ENCODE measurements around the gene ARSB.
"Not testable (repeated sequence)": the region's sequence is repeated elsewhere in the genome, so short reads cannot be mapped to it uniquely, and the experiment has no call there.

The ARSB gene

DNA sequence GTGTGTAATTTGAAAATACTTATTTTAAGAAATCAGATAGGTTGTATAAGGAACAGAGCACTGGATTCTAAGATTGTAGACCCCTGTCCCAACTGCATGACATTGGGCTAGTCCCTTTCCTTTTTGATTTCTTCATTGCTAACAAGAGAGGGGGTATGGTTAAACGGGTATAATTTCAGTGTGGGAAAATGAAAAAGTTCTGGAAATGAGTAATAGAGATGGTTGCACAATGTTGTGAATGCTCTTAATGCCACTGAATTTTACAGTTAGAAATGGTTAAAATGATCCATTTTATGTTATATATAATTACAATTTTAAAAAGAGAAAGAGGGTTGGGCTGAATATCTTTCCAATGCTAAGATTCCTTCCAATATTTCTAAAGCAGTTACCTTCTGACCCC, 233.2 kb downstream of the ARSB start:
- DNase-seq (ENCODE audit: low spot score in 2 of 2): no peak

DNA sequence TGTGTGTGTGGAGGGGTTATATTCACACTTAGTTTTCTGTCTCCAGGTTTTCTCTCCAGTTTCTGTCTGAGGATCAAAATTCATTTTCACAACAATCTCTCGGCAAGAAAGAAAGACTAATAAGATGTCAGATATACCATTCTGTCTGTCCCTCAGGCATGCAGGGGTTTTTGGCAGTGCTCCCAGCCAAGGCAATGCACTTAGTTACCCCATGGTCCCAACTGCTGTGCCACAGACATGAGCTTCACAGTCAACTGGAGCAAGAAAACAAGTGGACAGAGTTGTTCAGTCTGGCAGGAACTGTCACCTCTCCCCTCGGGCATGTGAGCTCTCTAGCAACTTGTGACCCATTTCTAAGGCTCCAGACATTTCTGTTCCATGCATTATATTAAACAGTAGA, 234.8 kb downstream of the ARSB start:
- Histone ChIP-seq H3K9me3 (no peaks in the 10 kb centered on the region), H3K4me1 (no peaks in the 10 kb centered on the region; the same call in 1 of the 2 replicates), H3K36me3 (replicated peaks) (no peaks in the 10 kb centered on the region), H3K4me3 (no peak overlapping the region), H3K27me3 (ENCODE audit: low read depth) (no peaks in the 10 kb centered on the region)
- no peak for DNase-seq (ENCODE audit: low spot score in 2 of 2)
- in situ Hi-C loops (cut with MboI; ENCODE audit: low sequenced_read_pairs): no loop called here

More for the DNA sequence above, 233.2 kb downstream of the ARSB start:
- H3K9me3 ChIP-seq: no peaks in the 10 kb centered on the region
- H3K4me1 ChIP-seq: no peaks in the 10 kb centered on the region; the same call in 1 of the 2 replicates
- H3K36me3 ChIP-seq (replicated peaks): no peaks in the 10 kb centered on the region
- in situ Hi-C loops (cut with MboI; ENCODE audit: low sequenced_read_pairs): no loop called here
- no peak overlapping the region for H3K4me3 ChIP-seq
- no peaks in the 10 kb centered on the region for H3K27me3 ChIP-seq (ENCODE audit: low read depth)

DNA sequence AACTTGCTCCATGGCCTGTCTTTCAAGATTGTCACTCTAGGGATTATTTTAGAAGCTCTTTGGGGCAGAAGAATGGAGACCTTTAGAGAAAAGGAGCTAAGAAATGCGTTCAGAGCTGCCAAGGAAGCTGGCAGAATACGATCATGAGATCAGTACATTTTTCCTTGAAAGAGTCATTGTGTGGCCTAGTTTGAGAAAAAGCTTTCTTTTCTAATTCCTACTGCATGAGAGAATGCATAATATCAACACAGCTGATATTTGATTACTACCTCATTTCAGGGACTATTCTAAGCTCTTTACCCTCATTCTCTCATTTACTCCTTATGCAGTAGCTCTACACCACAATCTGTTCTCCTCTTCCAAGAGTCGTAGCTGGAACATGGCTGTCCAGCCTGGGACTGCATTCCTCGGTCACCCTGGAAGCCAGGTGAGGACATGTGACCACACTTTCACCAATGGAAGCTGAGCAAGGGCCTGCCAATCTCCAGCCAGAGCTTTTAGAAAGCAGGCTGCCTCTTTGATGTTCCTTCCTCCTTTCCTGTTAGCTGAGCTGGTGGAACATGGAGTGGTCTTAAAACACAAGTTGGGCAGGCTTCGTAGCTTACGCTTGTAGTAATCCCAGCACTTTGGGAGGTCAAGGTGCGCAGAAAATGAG, 237.3 kb downstream of the ARSB start:
- Histone ChIP-seq H3K27me3 (ENCODE audit: low read depth) (no peaks in the 10 kb centered on the region), H3K9me3 (no peaks in the 10 kb centered on the region), H3K4me3 (no peak overlapping the region), H3K36me3 (replicated peaks) (no peaks in the 10 kb centered on the region), H3K4me1 (no peaks in the 10 kb centered on the region; the same call in 1 of the 2 replicates)
- no peak for DNase-seq (ENCODE audit: low spot score in 2 of 2)
- in situ Hi-C loops (cut with MboI; ENCODE audit: low sequenced_read_pairs): no loop called here

DNA sequence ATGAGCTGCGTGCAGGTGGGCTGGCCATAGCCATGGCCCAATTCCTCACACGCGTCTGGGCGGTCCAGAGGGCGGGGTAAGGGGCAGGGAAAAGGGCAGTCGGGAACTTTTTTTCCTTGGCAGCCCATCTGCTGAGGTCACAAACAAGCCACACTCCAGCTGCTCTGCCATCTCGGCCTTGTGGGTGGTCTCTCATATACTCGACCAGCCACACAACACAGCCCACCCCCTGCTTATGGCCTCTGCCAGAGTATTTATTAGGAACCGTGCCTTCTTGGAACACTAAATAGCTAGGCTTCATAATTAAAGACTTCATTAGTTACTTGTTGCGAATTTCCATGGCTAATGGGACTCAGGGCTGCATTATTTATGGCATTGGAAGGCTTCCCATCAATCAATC, 238.1 kb downstream of the ARSB start:
- no peak for DNase-seq (ENCODE audit: low spot score in 2 of 2)
- H3K4me1 ChIP-seq: no peaks in the 10 kb centered on the region; the same call in 1 of the 2 replicates
- H3K36me3 ChIP-seq (replicated peaks): no peaks in the 10 kb centered on the region
- H3K27me3 ChIP-seq (ENCODE audit: low read depth): no peaks in the 10 kb centered on the region
- H3K4me3 ChIP-seq: no peak overlapping the region
- in situ Hi-C loops (cut with MboI; ENCODE audit: low sequenced_read_pairs): no loop called here
- no peaks in the 10 kb centered on the region for H3K9me3 ChIP-seq

DNA sequence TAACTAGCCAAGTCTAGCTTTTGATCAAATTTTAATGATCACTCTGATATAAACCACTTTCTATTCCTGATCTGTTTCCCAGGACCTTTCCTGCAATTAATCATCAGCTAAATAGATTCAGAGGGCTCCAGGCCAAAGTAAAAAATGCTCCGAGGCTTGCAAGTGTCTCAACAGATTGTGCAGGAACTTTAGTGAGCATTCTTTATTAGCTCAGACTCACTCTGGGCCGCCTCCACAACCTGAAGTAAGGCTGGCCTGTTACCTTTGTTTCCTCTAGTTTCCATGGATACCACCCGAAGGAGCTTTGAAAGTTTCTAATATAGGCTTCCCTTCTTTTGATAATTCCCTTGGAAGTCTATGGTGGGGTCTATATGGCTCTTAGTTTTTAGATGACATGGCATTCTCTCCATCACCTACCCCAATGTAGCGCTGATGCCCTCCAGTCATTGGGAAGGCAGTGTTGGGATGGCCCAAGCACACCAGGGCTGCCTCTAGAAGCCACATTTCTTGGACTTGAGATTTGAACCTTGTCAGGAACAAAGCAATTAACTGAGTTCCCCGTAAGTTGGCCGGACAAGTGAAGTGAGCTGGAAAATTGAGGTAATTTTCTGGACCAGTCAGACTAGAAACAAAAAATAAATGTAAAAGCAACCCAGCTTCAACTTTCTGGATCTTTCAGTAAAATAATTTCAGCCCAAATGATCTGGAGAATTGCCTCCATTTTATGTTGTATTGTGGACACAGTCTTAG, 238.9 kb downstream of the ARSB start:
- no peak for DNase-seq (ENCODE audit: low spot score in 2 of 2)
- H3K4me1 ChIP-seq: no peaks in the 10 kb centered on the region; the same call in 1 of the 2 replicates
- H3K36me3 ChIP-seq (replicated peaks): no peaks in the 10 kb centered on the region
- no peaks in the 10 kb centered on the region for H3K9me3 ChIP-seq
- H3K4me3 ChIP-seq: no peak overlapping the region
- no peaks in the 10 kb centered on the region for H3K27me3 ChIP-seq (ENCODE audit: low read depth)
- in situ Hi-C loops (cut with MboI; ENCODE audit: low sequenced_read_pairs): no loop called here

DNA sequence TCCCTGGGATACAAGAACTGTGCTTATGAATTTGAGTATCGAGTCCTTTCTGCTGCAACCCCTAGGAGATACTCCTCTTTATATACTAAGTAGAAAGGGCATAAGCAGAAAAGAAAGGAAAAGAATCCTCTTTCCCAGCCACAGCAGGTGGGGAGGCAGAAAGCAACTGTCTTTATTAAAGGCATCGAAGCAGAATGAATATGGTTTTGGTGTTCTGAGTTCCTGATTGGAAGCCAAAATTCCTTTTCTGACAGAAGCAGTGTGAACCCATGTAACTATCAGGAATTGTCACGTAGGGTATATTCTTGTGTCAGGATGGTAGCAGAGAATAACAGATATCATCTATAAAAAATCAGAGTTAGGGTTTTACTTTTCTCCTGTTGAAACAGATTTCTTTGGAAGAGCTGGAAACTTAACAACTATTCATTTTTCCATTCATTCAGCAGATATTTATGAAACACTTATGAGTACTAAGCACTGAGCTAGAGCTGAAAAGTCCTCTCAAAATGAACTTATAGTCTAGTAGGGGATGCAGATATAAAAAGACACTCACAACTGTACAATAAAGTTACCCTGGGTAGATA, 240.1 kb downstream of the ARSB start:
- H3K4me1 ChIP-seq: no peaks in the 10 kb centered on the region; the same call in 1 of the 2 replicates
- no peak for DNase-seq (ENCODE audit: low spot score in 2 of 2)
- in situ Hi-C loops (cut with MboI; ENCODE audit: low sequenced_read_pairs): no loop called here
- H3K27me3 ChIP-seq (ENCODE audit: low read depth): no peaks in the 10 kb centered on the region
- no peaks in the 10 kb centered on the region for H3K36me3 ChIP-seq (replicated peaks)
- H3K4me3 ChIP-seq: no peak overlapping the region
- no peaks in the 10 kb centered on the region for H3K9me3 ChIP-seq

DNA sequence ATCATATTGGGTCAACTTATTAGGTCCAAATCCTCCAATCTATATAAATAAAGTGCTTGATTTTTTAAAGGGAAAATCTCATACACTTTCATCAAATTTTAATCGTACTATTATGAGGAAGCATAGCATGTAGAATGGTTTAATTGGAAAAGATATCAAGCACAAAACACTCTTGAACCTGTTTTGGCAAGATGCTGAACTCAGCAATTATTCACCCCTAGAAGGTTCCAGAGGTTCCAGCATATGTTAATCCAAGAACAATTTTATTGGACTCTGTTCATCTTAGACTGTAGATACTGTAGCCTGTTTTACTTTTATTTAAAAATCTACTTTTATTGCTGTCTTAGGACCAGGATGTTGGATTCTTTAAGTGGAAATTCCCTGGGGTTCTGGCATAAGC, 244.1 kb downstream of the ARSB start:
- Histone ChIP-seq H3K27me3 (ENCODE audit: low read depth) (no peaks in the 10 kb centered on the region), H3K4me3 (no peak overlapping the region), H3K36me3 (replicated peaks) (no peaks in the 10 kb centered on the region), H3K9me3 (no peaks in the 10 kb centered on the region), H3K4me1 (peaks cover 4% of the 10 kb centered on the region)
- DNase-seq (ENCODE audit: low spot score in 2 of 2): no peak
- in situ Hi-C loops (cut with MboI; ENCODE audit: low sequenced_read_pairs): no loop called here

DNA sequence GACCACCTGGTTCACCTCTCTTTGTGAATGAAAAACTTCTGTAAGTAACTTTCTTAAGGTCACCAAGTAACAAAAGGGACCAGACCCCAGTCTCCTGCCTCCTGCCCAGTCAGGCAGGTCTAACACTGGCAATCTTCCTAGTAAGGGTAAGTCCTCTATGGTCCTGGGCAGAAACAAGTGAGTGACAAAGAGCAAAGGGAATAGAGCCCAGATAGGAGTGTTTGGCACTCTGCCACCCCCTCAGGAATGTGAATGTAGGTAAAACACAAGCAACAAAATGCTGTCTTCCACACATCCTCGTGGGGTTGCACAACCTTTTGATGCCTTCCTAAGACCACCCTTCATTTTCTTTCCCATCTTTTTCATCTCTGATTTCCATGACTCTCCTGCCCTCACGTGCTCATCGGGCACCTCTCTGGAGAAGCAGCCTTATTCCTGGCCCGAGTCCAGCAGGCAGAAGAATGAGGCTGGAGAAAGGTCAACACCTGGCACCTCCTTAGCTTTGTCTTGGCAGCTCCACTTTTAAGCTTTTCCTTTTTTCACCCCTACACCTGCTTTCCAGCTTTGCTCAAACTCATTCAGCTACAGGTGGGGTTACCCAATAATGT, 246.3 kb downstream of the ARSB start:
- H3K4me1 ChIP-seq: peaks cover 18% of the 10 kb centered on the region
- H3K36me3 ChIP-seq (replicated peaks): no peaks in the 10 kb centered on the region
- H3K4me3 ChIP-seq: no peak overlapping the region
- in situ Hi-C loops (cut with MboI; ENCODE audit: low sequenced_read_pairs): no loop called here
- no peak for DNase-seq (ENCODE audit: low spot score in 2 of 2)
- no peaks in the 10 kb centered on the region for H3K27me3 ChIP-seq (ENCODE audit: low read depth)
- H3K9me3 ChIP-seq: no peaks in the 10 kb centered on the region

DNA sequence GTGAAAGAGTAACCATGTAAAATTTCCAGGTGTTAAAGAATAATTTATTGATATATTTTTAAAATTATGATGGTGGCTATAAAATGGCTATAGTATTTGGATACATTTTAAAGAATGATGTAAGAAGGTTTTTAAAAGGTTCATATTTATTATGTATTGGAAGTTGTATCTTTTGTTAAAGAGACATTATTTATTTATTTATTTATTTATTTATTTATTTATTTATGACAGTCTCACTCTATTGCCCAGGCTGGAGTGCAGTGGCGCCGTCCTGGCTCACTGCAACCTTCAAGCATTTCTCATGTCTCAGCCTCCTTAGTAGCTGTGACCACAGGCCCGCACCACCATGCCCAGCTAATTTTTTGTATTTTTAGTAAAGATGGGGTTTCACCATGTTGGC, 247.0 kb downstream of the ARSB start:
- in situ Hi-C loops (cut with MboI; ENCODE audit: low sequenced_read_pairs): no loop called here
- no peak overlapping the region for H3K4me3 ChIP-seq
- no peaks in the 10 kb centered on the region for H3K9me3 ChIP-seq
- no peaks in the 10 kb centered on the region for H3K27me3 ChIP-seq (ENCODE audit: low read depth)
- no peak for DNase-seq (ENCODE audit: low spot score in 2 of 2)
- H3K36me3 ChIP-seq (replicated peaks): no peaks in the 10 kb centered on the region
- peaks cover 18% of the 10 kb centered on the region for H3K4me1 ChIP-seq

DNA sequence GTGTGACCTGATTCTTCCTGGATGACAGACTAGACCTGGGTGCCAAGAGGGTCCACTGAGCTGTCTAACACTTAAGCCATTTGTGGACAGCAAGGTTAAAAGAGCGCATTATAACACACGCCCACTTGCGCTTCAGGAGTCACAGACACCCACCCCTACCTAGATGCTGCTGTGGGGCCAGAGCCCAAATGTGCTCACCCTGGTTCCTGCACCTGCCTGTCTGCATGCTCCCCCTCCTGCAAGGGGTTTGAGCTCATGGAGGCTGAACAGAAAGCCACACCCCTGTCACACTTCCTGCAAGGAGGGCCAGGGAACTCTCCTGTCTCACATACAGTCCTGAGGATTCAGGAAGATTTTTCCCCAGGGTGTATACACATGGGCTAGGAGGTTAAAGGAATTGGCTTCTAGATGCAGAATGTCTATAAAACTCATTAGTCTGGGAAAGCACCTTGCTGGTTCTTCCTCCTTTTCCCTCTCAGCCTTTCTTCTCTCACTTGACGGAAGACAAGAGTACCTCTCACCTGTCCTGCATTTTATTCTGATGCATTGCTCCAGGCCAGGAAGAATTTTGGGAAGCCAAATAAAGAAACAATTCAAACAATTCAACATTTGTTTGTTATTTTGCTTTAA, 249.2 kb downstream of the ARSB start:
- in situ Hi-C loops (cut with MboI; ENCODE audit: low sequenced_read_pairs): no loop called here
- peaks cover 18% of the 10 kb centered on the region for H3K4me1 ChIP-seq
- no peak overlapping the region for H3K4me3 ChIP-seq
- no peak for DNase-seq (ENCODE audit: low spot score in 2 of 2)
- H3K9me3 ChIP-seq: no peaks in the 10 kb centered on the region
- H3K36me3 ChIP-seq (replicated peaks): no peaks in the 10 kb centered on the region
- no peaks in the 10 kb centered on the region for H3K27me3 ChIP-seq (ENCODE audit: low read depth)

DNA sequence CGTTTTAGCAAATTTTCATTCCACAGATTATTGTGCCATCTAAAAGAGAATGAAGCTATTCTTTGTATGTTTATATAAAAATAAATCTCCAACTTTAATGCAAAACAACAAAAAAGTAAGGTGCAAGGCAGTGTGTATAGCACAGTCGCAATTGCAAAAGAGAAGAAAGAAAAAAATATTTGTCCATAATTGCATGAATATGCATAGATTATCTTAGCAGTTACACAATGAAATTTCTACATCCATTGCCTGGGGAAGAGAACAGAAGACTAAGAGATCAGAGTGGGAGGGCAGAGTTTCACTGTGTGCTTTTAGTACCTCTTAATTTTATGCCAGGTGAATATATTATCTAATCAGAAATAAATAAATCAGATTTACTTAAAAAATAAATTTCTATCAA, 250.2 kb downstream of the ARSB start:
- Histone ChIP-seq H3K4me1 (peaks cover 18% of the 10 kb centered on the region), H3K9me3 (no peaks in the 10 kb centered on the region), H3K4me3 (no peak overlapping the region), H3K27me3 (ENCODE audit: low read depth) (no peaks in the 10 kb centered on the region), H3K36me3 (replicated peaks) (no peaks in the 10 kb centered on the region)
- in situ Hi-C loops (cut with MboI; ENCODE audit: low sequenced_read_pairs): no loop called here
- DNase-seq (ENCODE audit: low spot score in 2 of 2): peak in 1 of 2 experiments; percentile 52

DNA sequence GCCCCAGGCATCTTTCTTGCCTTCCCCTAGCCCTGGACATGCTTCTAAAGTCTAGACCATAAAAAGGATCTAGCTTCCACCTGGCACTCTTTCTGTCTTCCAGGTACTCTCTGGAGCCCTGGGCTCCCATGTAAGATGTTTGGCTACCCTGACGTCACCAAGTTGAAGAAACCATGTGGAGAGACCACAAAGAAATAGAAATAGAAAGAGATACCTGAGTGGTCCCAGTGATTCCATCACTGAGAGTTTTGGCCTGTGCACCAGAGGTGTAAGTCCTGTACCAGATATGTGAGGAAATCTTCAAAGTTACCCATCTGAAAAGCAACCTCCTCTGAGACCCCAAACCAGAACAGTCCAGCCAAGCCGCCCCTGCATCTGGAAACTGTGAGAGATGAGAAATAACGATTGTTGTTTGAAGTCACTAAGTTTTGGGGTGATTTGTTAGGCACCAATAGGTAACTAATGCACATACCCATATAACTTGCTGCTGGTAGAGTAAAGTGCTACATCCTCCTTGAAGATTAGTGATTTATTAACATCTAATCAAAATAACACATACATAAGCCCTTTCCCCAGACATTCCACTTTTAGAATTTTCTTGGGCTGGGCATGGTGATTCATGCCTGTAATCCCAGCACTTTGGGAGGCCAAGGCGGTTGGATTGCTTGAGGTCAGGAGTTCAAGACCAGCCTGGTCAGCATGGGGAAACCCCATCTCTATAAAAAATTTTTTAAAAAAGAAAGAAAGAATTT, 250.8 kb downstream of the ARSB start:
- Histone ChIP-seq H3K27me3 (ENCODE audit: low read depth) (no peaks in the 10 kb centered on the region), H3K4me3 (no peak overlapping the region), H3K9me3 (no peaks in the 10 kb centered on the region), H3K36me3 (replicated peaks) (no peaks in the 10 kb centered on the region), H3K4me1 (peaks cover 18% of the 10 kb centered on the region)
- in situ Hi-C loops (cut with MboI; ENCODE audit: low sequenced_read_pairs): no loop called here
- DNase-seq (ENCODE audit: low spot score in 2 of 2): peak in 1 of 2 experiments; percentile 47

DNA sequence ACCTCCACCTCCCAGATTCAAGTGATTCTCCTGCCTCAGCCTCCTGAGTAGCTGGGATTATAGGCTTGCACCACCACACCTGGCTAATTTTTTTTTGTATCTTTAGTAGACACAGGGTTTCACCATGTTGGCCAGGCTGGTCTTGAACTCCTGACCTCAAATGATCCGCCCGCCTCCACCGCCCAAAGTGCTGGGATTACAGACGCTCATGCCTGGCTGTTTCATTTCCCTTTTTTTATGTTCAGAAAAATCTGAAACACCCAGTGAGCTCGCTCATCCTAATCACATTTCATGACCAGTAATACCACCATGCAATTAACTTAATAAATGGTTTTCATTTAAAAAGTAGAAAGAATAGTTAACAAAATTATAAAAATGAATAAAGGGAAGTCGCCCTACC, 252.4 kb downstream of the ARSB start:
- H3K4me3 ChIP-seq; H3K9me3 ChIP-seq; H3K36me3 ChIP-seq (replicated peaks); DNase-seq (ENCODE audit: low spot score in 2 of 2); in situ Hi-C loops (cut with MboI; ENCODE audit: low sequenced_read_pairs); H3K27me3 ChIP-seq (ENCODE audit: low read depth): not testable (repeated sequence)
- H3K4me1 ChIP-seq: peaks cover 18% of the 10 kb centered on the region

All from HAP-1 (cell line).